HG03558 (cell line): Measurements from ENCODE around the gene TFEB.

ENCODE experiments used
- ATAC-seq: cut with Tn5 transposase; IDR thresholded peaks from one replicate; pipeline ENCODE4 v1.9.1; 2021; ENCODE audit warnings: moderate number of reproducible peaks; ENCODE audit not compliant: unreplicated experiment; ENCODE audit errors: extremely low read depth

The TFEB gene

DNA sequence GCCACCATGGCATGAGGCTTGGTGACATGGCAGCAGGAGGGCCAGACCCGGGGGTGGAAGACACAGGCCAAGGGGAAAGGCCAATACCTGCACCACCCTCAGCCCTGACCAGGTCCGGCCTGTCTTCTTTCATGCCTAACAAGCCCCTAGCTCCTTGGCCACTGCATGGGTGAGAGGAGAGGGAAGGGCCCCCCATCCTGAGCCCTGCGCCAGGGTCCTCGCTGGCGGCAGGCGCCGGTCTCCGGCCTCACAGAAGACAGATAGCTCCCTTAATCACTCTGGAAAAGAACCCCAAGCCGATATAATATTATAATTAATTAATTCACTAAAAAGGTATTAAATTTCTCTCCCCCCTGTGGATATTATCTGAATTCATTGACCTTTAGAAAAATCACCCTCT is 55.7 kb downstream of the TFEB start:
- no peak for ATAC-seq

DNA sequence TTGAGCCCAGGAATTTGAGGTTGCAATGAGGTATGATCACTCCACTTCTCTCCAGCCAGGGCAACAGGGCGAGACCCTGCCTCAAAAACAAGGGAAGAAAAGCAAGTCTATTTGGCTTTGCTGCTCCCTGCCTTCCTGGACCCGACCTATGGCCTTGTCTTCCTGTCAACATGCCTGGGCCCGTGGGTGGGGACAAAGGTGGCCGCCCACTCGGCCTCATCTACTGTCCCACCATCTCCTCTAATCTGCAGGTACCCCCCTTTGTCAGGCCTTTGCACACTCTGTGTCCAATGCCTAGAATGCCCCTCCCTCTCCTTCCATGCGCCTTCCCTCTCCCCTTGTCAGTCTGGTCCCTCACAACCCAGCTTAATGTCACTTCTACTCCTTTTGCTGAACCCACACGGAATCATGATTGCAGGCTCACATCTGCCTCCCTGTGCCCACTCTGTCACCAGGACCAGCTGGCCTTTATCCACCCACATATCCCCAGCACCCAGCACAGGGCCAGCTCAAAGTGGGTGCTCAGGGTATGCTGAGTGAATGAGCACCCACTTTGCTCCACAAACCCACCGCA is 56.8 kb downstream of the TFEB start:
- ATAC-seq = no peak

DNA sequence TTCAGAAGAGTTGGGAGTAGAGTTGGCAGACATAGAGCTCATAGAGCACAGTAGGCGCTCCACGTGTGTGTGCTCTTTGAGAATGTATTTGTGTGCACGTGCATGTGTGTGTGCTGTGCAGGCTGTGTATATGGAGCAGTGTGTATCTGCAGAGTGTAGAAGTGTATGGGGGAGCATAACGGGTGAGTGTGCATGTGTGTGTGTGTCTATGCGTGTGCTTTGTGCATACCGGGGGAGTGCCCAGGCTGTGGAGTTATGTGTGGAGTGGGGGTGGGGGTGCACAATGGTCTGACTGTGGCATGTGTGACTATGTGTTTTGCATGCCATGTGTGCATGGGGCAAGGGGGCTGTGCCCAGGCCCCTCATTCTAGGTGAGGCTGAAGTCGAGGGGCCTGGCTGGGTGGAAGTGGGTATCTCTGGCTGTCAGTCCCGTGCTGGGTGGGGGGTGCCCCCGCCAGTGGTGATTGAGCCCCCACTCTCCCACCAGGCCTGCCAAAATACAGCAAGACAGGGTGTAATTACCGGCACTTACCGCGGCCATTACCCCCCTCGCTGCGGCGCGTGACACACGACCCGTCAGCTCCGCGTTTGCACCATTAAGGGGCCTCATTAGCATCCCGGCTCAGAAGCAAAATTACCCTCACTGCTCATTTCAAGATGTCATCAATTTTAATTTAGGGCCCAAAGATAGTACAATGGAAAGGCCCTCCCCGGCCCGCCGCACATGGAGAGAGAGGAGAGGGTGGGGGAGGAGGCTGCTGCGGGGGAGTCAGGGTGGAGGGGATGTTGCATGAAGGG is 58.1 kb downstream of the TFEB start:
- no peak for ATAC-seq

DNA sequence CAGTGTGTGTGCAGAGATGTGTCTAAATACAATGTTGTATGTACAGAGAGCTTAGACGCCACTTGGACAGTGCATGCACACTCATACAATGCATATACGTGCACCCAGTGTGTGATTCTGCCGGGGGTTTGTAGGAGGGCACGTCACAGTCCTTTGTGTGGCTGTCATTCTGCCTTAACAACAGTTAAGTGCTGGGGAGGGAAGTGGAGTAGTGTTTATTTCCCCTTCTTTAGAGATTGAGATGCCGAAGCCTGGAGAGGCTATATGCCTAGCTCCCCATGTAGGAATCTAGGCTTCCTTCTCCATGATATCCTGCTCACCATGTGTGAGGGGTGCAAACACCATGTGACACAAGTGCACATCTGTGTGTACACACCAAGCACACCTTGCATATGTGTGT is 59.0 kb downstream of the TFEB start:
- no peak for ATAC-seq

DNA sequence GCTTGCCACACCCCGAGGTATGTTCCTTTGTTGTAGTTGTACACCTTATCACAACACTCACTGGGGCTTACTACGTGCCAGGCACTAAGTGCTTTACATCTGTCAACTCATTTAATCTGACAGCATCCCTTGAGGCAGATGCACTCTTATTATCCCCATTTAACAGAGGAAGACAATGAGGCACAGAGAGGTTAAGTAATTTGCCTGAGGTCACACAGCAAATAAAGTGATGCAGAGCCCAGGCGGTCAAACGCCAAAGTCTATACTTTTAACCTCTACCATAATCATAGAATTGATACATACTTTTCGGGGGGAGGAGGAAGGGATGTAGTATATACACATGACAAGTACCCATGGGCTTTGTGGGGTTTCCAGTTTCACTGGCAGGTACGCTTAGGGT is 59.4 kb downstream of the TFEB start:
- no peak for ATAC-seq

DNA sequence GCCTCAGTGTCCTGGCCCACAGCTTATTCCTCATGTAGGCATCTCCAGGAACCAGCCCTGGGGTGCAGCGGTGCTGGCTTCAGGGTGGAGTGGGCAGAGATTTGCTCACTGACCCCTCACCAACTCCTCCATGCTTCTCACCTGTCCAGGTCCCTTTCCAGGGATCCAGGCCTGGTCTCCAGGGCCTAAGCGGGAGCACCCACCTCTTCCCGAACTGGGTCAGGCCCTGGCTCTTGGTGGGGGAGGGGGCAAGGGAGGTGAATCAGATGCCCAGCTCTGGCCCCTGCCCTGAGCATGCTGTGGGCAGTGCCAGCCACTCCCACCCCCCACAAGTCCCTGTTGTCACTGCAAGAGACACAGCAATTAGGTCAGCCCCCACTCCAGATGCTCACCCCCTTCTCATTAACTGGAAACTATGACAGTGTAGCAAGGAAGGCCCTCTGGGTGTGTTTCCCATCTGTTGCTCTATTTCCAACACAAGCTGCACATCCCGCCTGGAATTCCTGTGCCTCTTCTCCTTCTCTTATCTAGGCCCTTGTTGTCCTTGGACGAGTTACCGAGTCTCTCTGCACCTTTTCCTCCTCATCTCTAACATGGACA is 60.1 kb downstream of the TFEB start:
- ATAC-seq = no peak

DNA sequence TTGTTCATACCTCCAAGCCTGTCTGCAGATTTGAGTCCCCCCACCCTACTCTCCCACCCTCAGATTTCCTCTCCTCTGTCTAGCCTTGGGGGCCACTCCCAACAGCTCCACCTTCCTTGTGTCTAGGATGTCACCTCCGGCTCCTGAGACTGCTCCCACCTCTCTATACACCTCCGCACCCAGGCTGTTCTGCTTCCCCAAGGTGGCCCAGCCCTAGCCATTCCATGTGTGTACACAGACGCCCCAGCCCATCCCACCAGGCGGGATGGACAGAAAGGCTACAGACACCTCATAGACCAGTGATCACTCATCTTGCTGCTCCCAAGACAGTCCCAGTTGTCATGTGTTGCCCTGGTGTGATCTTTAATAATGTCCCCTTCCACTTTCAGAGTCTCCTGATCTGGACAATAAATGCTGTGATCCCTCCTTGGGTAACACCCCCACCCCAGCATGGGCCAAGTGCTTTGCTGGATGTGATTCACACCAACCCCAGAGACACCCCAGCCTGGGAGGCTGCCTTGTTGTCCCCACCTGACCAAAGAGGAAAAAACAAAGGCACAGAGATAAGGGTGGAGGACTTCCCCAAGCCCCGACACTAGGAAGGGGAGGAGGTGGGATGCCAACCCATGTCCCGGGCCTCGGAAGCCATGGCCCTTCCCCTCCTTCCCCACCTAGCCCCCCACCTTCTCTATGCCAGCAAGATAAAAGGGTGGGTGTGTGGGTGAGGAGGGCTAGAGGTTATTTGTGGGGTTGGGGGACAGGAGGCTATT is 61.0 kb downstream of the TFEB start:
- ATAC-seq = no peak

DNA sequence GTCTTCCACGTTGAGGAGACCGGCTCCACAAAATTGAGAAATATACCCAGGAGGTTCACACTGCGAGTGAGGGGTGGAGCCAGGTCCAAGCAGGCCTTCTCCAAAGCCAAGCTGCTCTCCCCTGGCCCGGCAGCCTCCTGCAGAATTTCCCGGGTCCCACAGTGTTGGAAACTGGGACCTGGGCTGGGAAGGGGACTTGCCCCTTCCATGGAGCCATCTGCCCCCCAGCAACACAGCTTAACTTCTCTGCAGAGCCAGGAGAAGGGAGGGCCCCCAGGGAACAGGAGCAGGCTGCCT is 61.8 kb downstream of the TFEB start:
- no peak for ATAC-seq

DNA sequence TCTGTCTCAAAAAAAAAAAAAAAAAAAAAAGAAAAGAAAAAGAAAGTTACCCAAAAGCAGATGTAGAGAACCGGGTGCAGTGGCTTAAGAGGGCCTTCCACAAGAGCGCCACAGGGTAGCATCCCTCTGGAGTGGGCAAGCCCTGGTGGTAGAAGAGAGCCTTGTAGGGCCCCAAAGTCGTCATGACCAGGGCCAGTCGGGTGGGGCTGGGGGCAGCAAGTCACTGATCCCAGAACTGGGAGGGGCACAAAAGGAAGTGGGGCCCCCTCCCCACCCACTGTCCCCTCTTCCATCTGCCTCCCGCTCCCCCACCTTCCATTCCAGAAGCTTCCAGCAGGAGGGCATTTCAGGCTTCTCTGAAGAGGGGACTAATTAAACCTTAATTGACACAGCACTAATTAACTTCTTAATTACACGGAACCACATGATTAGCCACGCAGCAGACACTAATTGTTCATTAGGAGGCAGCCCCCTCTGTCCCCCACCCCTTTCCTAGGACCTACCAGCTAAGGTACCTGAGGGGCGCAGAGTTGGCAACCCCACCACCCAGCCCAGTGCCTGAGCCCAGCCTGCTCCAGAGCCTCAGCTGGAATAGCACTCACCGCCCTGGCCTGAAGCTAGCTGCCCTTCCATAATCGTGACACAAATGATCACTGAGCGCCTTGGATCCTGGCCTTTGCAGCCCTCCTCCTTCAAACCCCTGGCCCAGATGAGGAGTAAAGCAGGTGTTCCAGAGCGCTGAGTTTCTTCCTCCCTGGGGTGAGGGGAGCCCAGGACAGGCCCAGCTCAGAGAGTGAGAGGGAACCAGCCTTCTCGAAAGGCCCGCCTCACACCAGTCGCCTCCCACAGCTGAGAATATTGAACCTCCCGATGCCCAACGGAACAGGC is 62.3 kb downstream of the TFEB start:
- no peak for ATAC-seq

DNA sequence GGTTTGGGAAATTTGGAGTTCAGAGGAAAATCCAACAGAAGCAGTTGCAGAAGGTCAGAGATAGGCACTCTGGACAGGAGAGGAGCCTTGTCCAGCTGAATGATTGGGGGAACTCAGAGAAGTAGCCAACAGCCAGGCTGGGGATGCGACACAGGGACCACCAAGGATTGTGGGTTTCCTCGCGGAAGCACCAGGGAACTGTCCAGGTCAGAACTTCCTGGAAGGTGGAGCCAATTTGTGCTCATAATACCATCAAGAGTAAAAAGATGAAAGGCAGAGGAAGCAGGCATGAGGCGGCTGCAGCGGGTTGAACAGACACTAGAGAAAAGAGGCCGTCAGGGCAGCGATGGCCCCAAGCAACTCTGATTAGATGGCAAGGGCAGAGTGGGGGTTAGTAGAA is 63.4 kb downstream of the TFEB start:
- no peak for ATAC-seq

DNA sequence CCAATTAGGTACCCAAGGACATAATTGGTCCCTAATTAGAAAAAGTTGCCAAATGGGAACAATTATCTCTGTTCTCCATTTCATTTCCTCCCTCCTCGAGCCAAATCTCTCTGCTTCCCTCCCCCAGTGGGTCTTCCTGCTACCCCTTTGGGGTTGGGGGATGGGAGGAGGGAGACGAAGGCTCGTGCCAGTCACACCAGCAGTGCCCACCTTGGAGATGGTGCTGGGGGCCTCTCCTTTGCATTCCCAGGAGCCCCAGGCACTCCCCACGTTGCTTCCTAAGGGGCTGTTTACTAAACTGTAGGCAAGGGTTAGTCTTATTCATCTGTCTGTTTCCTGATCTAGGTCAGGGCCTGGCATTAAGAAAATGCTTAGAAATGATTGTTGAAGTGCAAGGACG is 64.0 kb downstream of the TFEB start:
- ATAC-seq = no peak

DNA sequence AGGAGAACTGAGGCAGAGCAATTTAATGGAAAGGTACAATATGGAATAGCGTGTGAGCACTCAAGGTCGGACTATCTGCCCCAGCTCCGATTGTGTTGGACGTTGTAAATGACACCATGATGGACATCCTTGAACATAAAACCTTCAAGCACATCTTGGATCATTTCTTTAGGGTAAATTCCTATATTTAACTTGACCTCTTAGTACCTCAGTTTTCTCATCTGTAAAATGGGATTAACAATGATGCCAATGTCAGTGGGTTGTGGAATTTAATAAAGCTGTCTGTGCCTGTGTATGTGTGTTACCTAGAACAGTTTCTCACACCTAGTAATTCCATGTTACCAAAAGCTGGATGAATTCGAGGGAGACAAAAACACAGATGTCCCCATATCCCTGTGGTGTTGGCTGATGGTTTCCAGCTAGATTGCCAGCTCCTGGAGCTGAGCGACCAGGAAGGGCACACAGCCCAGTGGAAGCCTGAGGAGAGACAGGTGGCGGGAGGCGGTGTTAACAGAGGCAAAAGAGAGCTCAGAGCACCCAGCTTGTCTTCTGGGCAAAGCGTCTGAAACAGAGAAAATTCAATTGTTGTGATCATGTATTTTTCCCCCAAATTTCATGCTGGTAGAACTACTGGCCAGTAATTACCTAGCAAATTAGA is 64.6 kb downstream of the TFEB start:
- ATAC-seq = no peak

DNA sequence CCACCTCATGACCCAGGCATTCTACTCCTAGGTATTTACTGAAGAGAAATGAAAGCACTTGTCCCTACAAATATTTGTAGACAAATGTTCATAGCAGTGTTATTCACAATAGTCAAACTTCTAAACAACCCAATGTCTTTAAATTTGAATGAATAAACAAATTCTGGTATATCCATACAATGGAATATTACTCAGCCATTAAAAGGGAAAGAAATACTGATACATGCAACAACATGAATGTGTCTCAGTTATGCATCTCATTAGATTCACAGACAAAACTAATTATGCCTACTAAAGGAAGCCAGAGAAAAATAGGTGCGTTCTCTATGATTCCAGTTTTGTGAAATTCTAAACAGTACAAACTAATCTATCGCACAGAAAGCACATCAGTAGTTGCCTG is 66.4 kb downstream of the TFEB start:
- no peak for ATAC-seq

DNA sequence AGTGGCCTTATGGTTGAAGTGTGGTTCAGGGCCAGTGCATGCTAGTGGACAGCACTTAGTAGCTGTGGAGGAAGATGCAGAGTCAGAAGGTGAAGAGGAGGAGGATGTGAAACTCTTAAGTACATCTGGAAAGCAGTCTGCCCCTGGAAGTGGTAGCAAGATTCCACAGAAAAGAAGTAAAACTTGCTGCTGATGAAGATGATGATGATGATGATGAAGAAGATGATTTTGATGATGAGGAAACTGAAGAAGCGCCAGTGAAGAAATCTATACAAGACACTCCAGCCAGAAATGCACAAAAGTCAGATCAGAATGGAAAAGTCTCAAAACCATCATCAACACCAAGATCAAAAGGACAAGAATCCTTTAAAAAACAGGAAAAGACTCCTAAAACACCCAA is 68.2 kb downstream of the TFEB start:
- ATAC-seq = no peak

DNA sequence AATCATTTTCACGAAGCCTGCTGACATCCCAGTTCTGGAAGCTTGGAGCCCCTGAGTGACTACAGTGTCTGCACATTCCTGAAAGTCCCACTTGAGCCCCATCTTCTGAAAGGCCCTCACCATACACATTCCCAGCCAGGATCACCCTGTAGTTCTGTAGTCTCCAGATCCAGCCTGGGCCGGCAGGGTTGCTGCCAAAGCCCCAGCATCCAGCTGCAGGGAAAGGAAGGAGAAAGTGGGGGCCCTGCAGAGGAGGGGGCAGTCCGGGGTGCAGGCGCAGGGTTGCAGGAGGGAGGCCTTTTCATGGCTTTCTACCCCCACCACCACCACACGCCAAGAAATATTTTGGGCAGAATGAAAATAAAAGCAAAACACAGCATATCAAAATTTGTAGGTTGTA is 71.1 kb downstream of the TFEB start:
- no peak for ATAC-seq

DNA sequence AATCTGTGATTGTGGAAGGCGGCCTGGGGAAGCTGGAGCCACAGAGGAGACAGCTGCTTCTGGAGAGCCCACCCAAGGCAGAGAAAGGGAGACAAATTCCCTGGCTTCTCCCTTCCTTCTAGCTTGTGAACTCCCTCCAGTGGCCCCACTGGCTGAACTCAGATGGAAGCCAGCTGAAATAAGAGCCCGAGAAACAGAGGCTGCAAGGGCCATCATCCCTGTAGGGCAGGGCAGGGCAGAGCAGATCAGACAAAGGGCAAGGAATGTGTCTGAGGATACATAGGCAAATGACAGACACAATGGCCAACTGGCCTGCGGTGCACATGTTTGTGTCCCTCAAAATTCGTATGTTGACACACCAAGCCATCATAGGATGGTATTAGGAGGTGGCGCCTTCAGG is 71.8 kb downstream of the TFEB start:
- ATAC-seq = no peak

DNA sequence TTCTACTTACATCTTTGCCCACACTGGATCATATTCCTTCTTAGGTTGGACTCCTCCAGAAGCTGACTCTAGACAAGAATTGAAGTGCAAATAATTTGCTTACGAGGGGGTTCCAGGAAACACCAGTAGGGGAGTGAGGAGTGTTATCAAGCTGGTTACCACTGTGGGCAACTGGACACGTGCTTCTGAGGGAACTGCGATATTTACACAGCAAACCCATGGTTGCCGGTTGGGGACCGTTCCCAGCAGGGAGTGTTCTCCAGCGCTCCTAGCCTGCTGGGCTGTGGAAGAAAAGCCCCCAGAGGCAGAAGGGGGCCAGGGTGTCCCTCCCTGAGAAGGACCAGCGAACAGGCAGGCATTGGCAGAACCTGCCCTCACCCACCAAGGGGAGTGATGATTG is 75.5 kb downstream of the TFEB start:
- no peak for ATAC-seq

DNA sequence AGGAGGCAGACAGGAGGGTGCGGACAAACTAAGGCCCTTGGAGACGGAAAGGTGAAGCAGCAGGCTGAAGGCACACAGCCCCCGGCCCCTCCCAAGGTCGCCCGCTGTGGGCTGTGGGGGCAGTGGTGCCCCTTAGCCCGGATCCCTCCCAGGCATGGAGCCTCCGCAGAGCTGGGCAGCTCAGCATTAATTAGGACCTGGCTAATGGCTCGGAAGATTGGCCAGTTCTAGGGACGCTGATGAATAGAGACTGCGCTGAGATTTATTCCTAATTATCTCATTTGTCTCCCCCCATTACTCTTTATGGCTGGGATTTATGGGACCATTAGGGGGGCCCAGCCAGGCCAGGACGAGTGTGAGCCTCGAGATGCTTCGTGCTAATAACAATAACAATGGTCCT is 76.8 kb downstream of the TFEB start:
- ATAC-seq = no peak

DNA sequence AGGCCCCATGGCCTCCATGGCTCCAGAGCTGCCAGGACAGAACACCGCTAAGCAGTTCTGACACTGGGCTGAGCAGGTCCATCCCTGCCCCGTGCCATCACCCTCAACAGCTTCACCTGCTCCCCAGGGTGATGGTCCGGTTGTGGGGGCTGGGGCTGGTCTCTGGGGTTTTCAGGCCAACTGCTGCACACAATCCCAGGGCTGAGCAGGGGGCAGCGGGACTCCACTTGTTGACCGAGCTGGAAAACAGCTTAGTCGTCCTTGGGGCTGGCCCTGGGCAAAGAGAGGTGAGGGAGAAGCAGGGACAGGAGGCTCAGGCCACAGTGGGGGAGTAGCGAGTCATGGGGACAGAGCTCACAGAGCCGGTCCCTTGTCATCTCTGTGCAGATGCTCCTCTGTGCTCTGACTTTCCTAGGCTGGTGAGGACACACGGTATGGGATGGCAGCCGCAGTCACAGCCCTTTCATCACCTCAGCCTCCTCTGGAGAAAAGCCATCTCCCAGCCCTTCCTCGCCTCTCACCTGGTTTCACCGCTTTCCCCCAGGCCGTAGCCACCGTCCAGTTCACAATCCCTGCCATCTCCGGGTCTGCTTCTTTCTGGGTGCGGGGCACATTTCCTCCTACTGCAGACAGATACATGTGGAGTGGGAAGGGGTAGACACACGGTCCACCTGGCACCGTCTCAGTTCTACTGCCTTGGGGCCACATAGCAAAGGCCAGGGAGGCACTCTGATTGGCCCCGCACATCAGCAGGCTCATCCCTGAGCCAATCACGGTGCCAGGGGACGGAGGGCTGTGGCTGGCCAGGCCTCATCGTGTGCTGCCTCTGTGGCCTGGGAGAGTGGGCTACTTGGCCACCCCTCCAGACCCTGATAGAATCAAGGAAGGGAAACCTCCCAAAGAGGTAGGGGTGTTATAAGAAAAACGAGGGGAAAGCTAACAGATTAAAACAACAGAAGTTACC is 78.0 kb downstream of the TFEB start:
- no peak for ATAC-seq
